CD4-positive, alpha-beta T cell treated with Interleukin-15 for 4 hours (primary cell): ENCODE data around the gene STYK1.
"Not testable (repeated sequence)": the region's sequence is repeated elsewhere in the genome, so short reads cannot be mapped to it uniquely, and the experiment has no call there.

ENCODE experiments used
- DNase-seq: peaks from one replicate; pipeline ENCODE4 v3.0.0-alpha.2; 2020; ENCODE audit warnings: low spot score

The STYK1 gene

DNA sequence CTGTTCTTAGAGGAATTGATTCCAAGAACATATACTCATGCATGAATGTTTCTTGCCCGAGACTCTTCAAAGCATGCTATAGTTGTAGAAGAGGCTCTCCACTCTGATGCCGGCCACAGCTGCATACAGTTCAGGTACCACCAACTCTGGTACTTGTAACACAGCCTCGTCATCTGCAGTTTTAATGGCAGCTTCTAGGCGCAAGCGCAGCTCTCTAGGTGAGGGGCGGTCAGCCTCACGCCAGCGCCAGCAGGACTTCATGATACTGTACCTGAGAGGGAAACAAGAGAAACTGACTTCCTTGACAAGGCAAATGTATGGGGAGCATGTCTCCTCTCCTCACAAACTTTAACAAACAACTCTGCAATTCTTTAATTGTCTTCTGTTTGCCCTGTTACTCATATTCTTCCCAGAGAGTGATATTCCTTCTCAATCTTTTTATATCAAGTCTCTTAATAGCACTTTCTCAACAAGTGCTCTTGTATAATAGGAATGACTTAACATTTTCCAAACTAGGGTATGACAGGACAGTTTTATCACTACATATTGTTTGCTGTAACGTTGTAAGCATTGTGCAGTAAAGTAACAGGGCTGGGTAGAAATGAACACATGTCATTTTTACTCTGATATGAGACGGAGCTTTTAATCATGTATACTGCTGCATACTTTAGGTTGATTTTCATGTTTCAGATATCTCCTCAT, 53.6 kb downstream of the STYK1 start:
- DNase-seq: no peak

DNA sequence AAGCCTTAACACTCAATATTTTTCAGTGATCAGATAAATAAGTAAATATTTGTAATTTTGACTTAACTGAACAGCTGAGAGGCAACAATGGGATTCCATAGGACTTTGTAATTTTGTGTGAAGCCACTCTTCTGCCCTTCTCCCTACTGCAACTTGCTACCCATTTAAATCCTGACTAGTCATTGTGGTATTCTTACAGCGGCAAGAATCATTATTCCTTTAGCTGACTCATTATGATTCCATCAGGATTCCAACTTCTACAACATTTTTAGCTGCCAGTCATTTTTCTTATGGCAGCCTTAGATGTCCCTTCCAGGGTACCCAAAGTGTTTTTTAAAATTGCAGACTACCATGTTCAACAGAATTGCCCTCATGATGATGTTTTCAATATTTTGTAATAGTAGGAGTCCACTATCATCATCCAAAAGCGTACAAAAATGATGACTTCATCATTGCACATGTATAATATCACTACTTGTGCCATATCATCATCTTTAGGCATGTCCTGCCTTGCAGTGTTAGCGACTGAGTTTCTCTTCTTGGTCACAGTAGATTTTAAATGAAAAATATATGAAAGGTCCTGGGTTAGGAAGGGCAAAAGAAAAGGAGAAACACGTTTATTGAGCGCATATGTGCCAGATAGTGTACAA, 55.4 kb downstream of the STYK1 start:
- DNase-seq: no peak

DNA sequence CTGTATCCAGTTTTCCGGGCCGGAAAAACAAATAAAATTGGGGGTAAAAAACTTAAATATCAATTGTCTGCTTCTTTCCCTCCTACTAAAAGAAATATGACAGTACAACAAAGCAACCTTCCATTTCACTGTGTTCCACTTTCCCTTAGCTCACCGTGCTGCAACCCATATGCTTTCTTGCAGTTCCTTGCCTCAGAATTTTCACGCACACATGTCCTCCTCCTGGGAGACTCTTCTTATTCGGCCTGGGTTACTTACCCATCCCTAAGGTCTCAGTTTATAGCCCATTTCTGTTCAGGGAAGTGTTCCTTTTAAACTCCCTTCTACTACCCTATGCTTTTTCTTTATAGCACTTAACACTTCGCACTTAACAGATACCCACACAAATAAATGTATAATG, 56.0 kb downstream of the STYK1 start:
- DNase-seq: no peak

DNA sequence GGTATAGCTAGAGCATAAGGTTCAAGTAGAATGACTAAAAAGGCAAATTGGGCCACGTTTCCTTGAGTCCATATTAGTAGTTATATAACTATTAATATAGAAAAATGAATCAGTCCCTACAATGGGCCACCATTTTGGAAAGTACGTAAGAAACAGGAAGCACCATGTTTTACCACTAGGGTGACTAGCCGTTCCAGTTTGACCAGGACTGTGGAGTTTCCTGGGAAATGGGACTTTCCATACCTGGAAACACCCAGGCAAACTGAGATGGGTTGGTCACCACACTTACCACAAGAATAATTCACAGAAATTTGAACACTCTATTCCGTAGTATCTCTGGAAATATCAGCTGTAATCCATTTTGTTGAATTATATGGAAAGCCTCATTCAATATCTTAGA, 58.3 kb downstream of the STYK1 start:
- no peak for DNase-seq

DNA sequence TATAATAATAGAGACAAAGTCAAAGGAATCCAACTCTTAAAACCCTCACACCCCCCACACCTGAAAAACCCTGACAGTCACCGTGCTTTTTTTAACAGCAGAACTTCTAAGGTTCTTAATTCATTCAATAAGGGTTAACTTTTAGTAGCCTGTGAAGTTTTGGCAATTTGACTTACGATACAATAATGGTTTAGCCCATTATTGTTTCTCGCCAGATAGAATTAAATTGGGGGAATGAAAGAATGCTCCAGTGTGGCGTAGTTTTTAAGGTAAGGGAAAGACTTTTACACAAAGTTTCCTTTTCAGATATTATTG, 59.8 kb downstream of the STYK1 start:
- DNase-seq: no peak

- peak; percentile 98 for DNase-seq
Measured at GRCh38 chr12:10613349-10614055, 60.4 kb downstream of the STYK1 start, which contains the start of gene MAGOHB. TSS of gene MAGOHB (minus strand) at chr12:10613609. CDS start at chr12:10613532, 77 bp downstream.

- no peak for DNase-seq
Measured at GRCh38 chr12:10612984-10613348, 60.9 kb downstream of the STYK1 start.

DNA sequence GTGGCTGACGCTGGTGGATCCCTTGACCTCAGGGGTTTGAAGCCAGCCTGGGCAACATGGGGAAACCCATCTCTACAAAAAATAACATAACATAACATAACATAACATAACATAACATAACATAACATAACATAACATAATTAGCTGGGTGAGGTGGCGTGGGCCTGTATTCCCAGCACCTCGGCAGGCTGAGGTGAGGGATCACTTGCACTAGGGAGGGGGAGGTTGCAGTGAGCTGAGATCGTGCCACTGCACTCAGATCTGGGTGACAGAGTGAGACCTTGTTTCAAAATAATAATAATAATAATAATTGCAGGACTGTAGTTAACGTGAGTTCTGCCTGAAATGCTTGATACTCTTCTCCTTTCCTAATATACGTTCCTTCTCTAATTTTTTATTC, 61.7 kb downstream of the STYK1 start:
- DNase-seq: no peak

GRCh38 chr12:10611258-10611657, 62.6 kb downstream of the STYK1 start:
- not testable (repeated sequence) for DNase-seq

GRCh38 chr12:10610188-10610587, 63.7 kb downstream of the STYK1 start:
- DNase-seq: no peak

- DNase-seq: no peak
Measured at GRCh38 chr12:10607885-10608458, 65.9 kb downstream of the STYK1 start.

DNA sequence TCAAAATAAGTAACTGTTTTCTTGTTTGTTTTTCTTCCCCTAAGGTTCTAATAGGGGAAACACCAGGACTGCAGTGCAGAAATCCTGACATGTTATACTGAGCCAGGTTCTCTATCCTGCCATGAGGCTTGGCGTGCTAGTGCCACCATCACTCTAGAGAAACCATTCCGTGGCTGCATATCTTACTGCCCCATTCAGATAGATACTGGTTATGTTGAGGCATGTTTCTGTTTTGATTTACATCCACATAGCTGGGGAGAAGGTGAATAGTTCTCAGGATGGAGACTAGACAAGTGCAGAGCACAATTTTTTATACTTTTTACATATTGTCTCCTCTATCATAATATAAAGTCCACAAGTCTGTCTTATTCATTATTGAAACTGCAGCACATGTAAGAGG, 72.0 kb downstream of the STYK1 start:
- DNase-seq: no peak

GRCh38 chr12:10600988-10601387, 72.9 kb downstream of the STYK1 start:
- DNase-seq: no peak

- no peak for DNase-seq
Measured at GRCh38 chr12:10595881-10596280, 78.0 kb downstream of the STYK1 start.

DNA sequence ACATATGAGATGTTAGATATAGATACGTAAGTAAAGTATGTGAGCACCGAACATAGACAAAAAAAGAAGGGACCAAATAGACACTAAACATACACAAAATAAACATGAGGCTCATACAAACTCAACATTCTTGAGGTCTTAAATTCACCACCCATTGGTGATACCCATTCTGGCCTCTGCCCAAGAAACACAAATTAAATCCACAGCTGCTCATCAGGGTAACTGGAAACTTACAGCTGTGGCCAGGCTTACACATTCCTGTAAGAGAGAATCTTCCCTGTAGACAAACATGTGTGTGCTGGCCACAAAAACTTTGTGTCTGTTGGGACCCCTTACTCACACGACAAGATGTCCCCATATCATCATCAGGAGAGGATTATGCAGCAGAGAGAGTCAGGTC, 82.9 kb downstream of the STYK1 start:
- DNase-seq: no peak

GRCh38 chr12:10584415-10584814, 89.4 kb downstream of the STYK1 start:
- DNase-seq: no peak

DNA sequence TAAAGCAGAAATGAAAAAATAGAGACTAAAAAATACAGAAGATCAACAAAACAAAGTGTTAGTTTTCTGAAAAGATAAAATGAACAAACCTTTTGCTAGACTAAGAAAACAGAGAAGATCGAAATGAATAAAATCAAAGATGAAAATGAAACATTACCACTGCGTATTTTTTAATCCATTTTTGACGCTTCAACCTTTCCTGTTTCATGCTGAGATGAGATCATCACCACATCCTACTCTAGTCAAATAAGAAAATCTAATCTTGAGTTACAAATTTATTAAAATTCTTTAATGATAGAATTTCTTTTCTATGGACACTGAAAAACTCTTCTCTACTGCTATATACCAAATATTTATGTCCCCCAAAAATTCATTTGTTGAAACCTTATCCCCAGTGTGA, 91.1 kb downstream of the STYK1 start:
- no peak for DNase-seq

DNA sequence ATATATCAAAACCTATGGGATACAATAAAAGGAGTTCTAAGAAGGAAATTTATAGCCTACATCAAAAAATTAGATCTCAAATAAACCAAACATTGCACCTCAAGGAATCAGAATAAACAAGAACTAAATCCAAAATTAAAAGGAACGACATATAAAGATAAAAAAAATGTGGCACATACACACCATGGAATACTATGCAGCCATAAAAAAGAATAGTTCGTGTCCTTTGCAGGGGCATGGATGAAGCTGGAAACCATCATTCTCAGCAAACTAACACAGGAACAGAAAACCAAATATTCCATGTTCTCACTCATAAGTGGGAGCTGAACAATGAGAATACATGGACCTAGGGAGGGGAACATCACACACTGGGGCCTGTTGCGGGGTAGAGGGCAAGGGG, 91.7 kb downstream of the STYK1 start:
- not testable (repeated sequence) for DNase-seq

DNA sequence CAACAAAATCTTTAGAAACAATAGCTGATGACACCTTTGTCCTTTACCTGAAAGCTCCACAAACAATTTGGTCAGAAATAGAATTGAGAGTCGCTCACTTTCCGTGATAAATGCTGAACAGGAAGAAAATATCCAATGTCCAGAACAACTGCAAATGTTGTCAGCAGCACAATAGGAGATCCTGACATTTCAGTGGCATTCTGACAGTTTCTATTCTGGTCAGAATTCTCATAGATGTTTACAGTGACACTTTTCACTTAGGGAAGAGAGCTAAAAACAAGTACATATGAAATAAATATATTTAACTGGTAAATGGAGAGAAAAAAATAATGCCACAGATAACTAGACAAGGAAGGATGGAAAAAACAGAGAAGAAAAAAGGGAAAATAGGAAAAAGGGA, 99.5 kb downstream of the STYK1 start:
- no peak for DNase-seq

DNA sequence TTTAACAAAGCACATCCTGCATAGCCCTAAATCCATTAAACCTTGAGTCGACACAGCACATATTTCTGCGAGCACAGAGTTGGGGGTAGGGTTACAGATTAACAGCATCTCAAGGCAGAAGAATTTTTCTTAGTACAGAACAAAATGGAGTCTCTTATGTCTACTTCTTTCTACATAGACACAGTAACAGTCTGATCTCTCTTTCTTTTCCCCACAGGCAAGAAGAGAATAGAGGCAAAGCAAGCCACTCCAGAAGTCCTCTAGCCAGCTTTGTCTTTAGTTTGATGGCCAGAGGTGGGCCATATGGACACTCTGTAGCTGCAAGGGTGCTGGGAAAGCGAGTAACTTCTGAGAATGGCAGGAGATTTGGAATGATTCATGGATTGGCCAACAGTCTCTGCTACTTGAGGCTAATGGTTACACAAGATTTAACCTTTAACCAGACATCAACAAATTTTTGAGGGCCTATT, 101.8 kb downstream of the STYK1 start:
- DNase-seq: not testable (repeated sequence)

- DNase-seq: no peak
Measured at GRCh38 chr12:10571141-10571540, 102.7 kb downstream of the STYK1 start.
